C4-2B (cell line): Measurements from ENCODE around the gene MDP1.

ENCODE experiments used
- ZFX ChIP-seq: fragments of 450-650 bp; IDR thresholded peaks from 2 replicates; pipeline ENCODE4 v1.6.1; 2017
- TF ChIP-seq, protein P1 (sequence below): fragments of 450-650 bp; conservative IDR thresholded peaks from 2 replicates; pipeline ENCODE4 v1.5.1; 2017; ENCODE audit warnings: mild to moderate bottlenecking

DNA sequence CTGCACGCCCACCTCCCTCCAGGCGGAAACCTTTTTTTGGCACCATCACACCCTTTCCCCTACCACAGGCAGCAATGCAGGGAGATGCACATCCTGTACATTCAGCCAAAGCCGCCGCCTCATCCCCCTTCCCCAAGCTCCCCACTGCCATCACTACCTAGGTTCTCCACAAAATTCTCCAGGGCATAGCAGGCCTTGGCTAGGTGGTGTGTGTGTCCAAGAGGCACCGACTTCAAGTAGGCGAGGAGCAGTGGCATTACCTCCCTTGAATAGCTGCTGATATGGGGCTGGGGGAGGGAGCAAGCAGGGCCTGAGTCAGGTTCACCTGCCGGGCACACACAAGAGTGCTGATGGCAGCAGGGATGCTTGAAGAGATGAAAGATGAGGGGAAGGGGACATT lies 30.8 kb downstream of the MDP1 start:
- TF ChIP-seq, protein P1, sequence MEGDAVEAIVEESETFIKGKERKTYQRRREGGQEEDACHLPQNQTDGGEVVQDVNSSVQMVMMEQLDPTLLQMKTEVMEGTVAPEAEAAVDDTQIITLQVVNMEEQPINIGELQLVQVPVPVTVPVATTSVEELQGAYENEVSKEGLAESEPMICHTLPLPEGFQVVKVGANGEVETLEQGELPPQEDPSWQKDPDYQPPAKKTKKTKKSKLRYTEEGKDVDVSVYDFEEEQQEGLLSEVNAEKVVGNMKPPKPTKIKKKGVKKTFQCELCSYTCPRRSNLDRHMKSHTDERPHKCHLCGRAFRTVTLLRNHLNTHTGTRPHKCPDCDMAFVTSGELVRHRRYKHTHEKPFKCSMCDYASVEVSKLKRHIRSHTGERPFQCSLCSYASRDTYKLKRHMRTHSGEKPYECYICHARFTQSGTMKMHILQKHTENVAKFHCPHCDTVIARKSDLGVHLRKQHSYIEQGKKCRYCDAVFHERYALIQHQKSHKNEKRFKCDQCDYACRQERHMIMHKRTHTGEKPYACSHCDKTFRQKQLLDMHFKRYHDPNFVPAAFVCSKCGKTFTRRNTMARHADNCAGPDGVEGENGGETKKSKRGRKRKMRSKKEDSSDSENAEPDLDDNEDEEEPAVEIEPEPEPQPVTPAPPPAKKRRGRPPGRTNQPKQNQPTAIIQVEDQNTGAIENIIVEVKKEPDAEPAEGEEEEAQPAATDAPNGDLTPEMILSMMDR: no peak
- no peak for TF ChIP-seq ZFX
